ENCODE results near the gene STAP1. TPM values are rescaled to one million over a fixed set of nuclear protein-coding genes. Genes with fewer than 3 reads are reported as not detected.

The STAP1 gene
- total and polyA plus RNA-seq, 2 of the 8 experiments (the other 6 are each of a cell fraction or from before 2014, with no cell fraction given), result not detected

GRCh38 chr4:67587156-67587555 lies 28.6 kb downstream of the STAP1 start:
- H2BK15ac ChIP-seq (ENCODE audit: low read length), result no peak overlapping the region
- 90% methylated on average over 3 of the region's 3 CpGs; no CpG with 5 or more reads in 1 of the 2 experiments for WGBS, 2 experiments (ENCODE audit: extremely low coverage in 1 of 2, insufficient coverage in 1 of 2, insufficient read length in 1 of 2, insufficient replicate concordance in 2 of 2, low coverage in 1 of 2, low lambda C conversion rate in 2 of 2, missing lambda C conversion rate in 1 of 2)

More at GRCh38 chr4:67587156-67587555, 28.6 kb downstream of the STAP1 start:
- H3K9me3 ChIP-seq (ENCODE audit: insufficient read depth in 2 of 2, low read depth in 1 of 2, low read length in 1 of 2), result no peaks in the 10 kb centered on the region
- no peaks in the 10 kb centered on the region for H4K20me1 ChIP-seq (replicated peaks in 1 of 2; ENCODE audit: control insufficient read depth in 1 of 2, insufficient read depth in 2 of 2, low read length in 2 of 2)
- no peaks in the 10 kb centered on the region for H3K36me3 ChIP-seq (ENCODE audit: control insufficient read depth in 2 of 4, insufficient read depth in 4 of 4, low read length in 3 of 4)
- H3K4me2 ChIP-seq (ENCODE audit: insufficient read depth in 1 of 2, low read depth in 2 of 2, low read length in 2 of 2), result no peak overlapping the region
- H3K27ac ChIP-seq (ENCODE audit: low read depth, low read length), result no peak overlapping the region
- H4K5ac ChIP-seq (ENCODE audit: insufficient read length, low read depth, low read length), result no peak overlapping the region
- H2AFZ ChIP-seq (ENCODE audit: low read length), result no peak overlapping the region
- H2BK5ac ChIP-seq (ENCODE audit: low read depth, low read length), result no peak overlapping the region
- H4K8ac ChIP-seq (ENCODE audit: extremely low read depth, insufficient read depth, low read length), result no peak overlapping the region
- no peaks in the 10 kb centered on the region for H3K23me2 ChIP-seq (ENCODE audit: low read depth, low read length)
- no peak overlapping the region for H3K9ac ChIP-seq (replicated peaks in 1 of 4; ENCODE audit: extremely low read depth in 1 of 4, low read depth in 3 of 4, low read length in 3 of 4)
- no peak overlapping the region for H2BK20ac ChIP-seq (ENCODE audit: low read length)
- FAIRE-seq (no peak), DNase-seq (ENCODE audit: low read depth in 1 of 2, low spot score in 2 of 2) (no peak)
- H3K79me1 ChIP-seq (ENCODE audit: low read depth, low read length), result no peaks in the 10 kb centered on the region
- H4K91ac ChIP-seq (replicated peaks; ENCODE audit: insufficient read length, low read length), result no peak overlapping the region
- TF ChIP-seq JUND (IDR thresholded peaks at IDR 0.05; ENCODE audit: low read length) (no peak), SIN3A (conservative IDR thresholded peaks at IDR 0.05 in 1 of 2, IDR thresholded peaks at IDR 0.05 in 1 of 2; ENCODE audit: low read depth in 1 of 2, low read length in 2 of 2) (no peak), NRF1 (IDR thresholded peaks at IDR 0.05; ENCODE audit: low read depth, low read length) (no peak)
- H3K79me2 ChIP-seq (ENCODE audit: control insufficient read depth in 1 of 2, insufficient read depth in 2 of 2, low read length in 2 of 2), result no peaks in the 10 kb centered on the region
- ChIA-PET POLR2A (ENCODE audit: partially characterized antibody) (no interaction called here), CTCF (ENCODE audit: partially characterized antibody) (no interaction called here)
- no peaks in the 10 kb centered on the region for H3K27me3 ChIP-seq (replicated peaks in 1 of 4; ENCODE audit: control insufficient read depth in 3 of 4, extremely low read depth in 1 of 4, insufficient read depth in 3 of 4, low read length in 3 of 4)
- H2BK120ac ChIP-seq (replicated peaks; ENCODE audit: low read depth, low read length), result no peak overlapping the region
- H3K4ac ChIP-seq (replicated peaks; ENCODE audit: insufficient read length, low read depth, low read length), result no peak overlapping the region
- no peak overlapping the region for H3K18ac ChIP-seq (ENCODE audit: extremely low read depth, low read length)
- H3K23ac ChIP-seq (ENCODE audit: insufficient read length), result no peak overlapping the region
- H3K4me3 ChIP-seq (ENCODE audit: extremely low read depth in 1 of 4, insufficient read depth in 2 of 4, low read depth in 3 of 4, low read length in 4 of 4), result no peak overlapping the region
- H2AK5ac ChIP-seq (ENCODE audit: low read depth, low read length), result no peak overlapping the region
- H3K56ac ChIP-seq (replicated peaks; ENCODE audit: insufficient read length, low read depth, low read length), result no peak overlapping the region
- H3K14ac ChIP-seq (ENCODE audit: insufficient read length), result no peak overlapping the region
- H2BK12ac ChIP-seq (ENCODE audit: low read depth, low read length), result no peak overlapping the region
- no peaks in the 10 kb centered on the region for H3K4me1 ChIP-seq (replicated peaks in 1 of 4; ENCODE audit: control insufficient read depth in 3 of 4, insufficient read depth in 4 of 4, low read length in 3 of 4)

Measured in H1 (cell line).